HepG2 (cell line): ENCODE data around the gene DNAJB6. TPM values are rescaled to one million over a fixed set of nuclear protein-coding genes. Genes with fewer than 3 reads are reported as not detected.
A peak's percentile ranks its signal among the peaks of the same experiment; 100 is the strongest.

Source experiments
- CSRNP1 ChIP-seq: sonication (generic); formaldehyde crosslinking; IDR thresholded peaks from 2 replicates; pipeline ENCODE4 v1.8.1; 2023; ENCODE audit warnings: mild to moderate bottlenecking, missing genetic modification reagents
- DDIT3 ChIP-seq: sonication (generic); formaldehyde crosslinking; IDR thresholded peaks from 2 replicates; pipeline ENCODE4 v1.4.0; 2020; ENCODE audit warnings: mild to moderate bottlenecking, missing genetic modification reagents
- ELK4 ChIP-seq: sonication (generic); formaldehyde crosslinking; IDR thresholded peaks from 2 replicates; pipeline ENCODE4 v1.9.0; 2021; ENCODE audit warnings: missing genetic modification reagents, borderline replicate concordance
- FIP1L1 ChIP-seq: fragments of 200-400 bp; formaldehyde crosslinking; IDR thresholded peaks from 2 replicates; pipeline ENCODE4 v1.6.1; 2018; ENCODE audit warnings: low read depth, mild to moderate bottlenecking, low read length, moderate library complexity, borderline replicate concordance; ENCODE audit not compliant: insufficient read depth
- LRRFIP1 ChIP-seq: sonication (generic); formaldehyde crosslinking; conservative IDR thresholded peaks from 2 replicates; pipeline ENCODE4 v1.4.0; 2020; ENCODE audit warnings: missing genetic modification reagents
- MXD1 ChIP-seq: sonication (generic); formaldehyde crosslinking; IDR thresholded peaks from 2 replicates; pipeline ENCODE4 v1.4.0; 2020; ENCODE audit warnings: mild to moderate bottlenecking, missing genetic modification reagents
- MXD3 ChIP-seq: IDR thresholded peaks from 2 replicates; pipeline ENCODE4 v1.6.1; 2016; ENCODE audit warnings: mild to moderate bottlenecking, missing biosample characterization, missing genetic modification reagents
- MYC ChIP-seq: sonication (generic); formaldehyde crosslinking; IDR thresholded peaks from 2 replicates; pipeline ENCODE4 v1.9.0; 2021; ENCODE audit warnings: missing genetic modification reagents, borderline replicate concordance
- MZF1 ChIP-seq: sonication (generic); formaldehyde crosslinking; IDR thresholded peaks from 2 replicates; pipeline ENCODE4 v1.8.1; 2023; ENCODE audit warnings: mild to moderate bottlenecking, missing genetic modification reagents, borderline replicate concordance
- TBL1XR1 ChIP-seq: fragments of 150-350 bp; IDR thresholded peaks from 2 replicates; pipeline ENCODE4 v1.6.1; 2014; ENCODE audit warnings: borderline replicate concordance, low read length; ENCODE audit not compliant: partially characterized antibody
- ZXDC ChIP-seq: sonication (generic); formaldehyde crosslinking; IDR thresholded peaks from 2 replicates; pipeline ENCODE4 v1.5.0; 2020; ENCODE audit warnings: mild to moderate bottlenecking, missing genetic modification reagents
- polyA plus RNA-seq, 8 experiments: library from polyadenylated mRNA; depleted of rRNA in 3 of 8; stranded (reverse) in 7 of 8; unstranded in 1 of 8; fragments of >200 nt; fragmentation: Illumina TruSeq in 4 of 8; extraction: Trizol in 4 of 8; gene quantifications; 2 replicates each; pipeline versions ENCODE4 v1.2.1 to v1.2.3, GENCODE V29; 2011 to 2016; ENCODE audit warnings: low read depth in 4 of 8, missing spikeins in 1 of 8, mixed read lengths in 1 of 8; ENCODE audit not compliant: insufficient read depth in 1 of 8
- total RNA-seq, 5 experiments: library from RNA; depleted of rRNA; stranded (reverse); fragments of >200 nt; fragmentation: Illumina TruSeq; extraction: Trizol; gene quantifications; 2 replicates each; pipeline ENCODE4 v1.2.3, GENCODE V29; 2016; ENCODE audit warnings: low read depth in 1 of 5

The DNAJB6 gene
- total and polyA plus RNA-seq, 2 of the 13 experiments (the other 11 are each of a cell fraction or from before 2014, with no cell fraction given), result 29.9 to 53.9 TPM

- TF ChIP-seq MXD1 (CRISPR knock-in tag) (0 out of 2 replicates have a peak, but pooled peaks have one; percentile 30), ELK4 (no peak), MYC (peak; percentile 35; the same call in 1 of the 2 replicates), FIP1L1 (no peak), ZXDC (0 out of 2 replicates have a peak, but pooled peaks have one; percentile 32), MXD3 (CRISPR knock-in tag) (0 out of 2 replicates have a peak, but pooled peaks have one; percentile 25), TBL1XR1 (no peak), LRRFIP1 (CRISPR knock-in tag) (no peak), MZF1 (CRISPR knock-in tag) (no peak), CSRNP1 (0 out of 2 replicates have a peak, but pooled peaks have one; percentile 48), DDIT3 (CRISPR knock-in tag) (no peak)
These were observed 36.4 kb upstream of the DNAJB6 start (continued) for GRCh38 chr7:157300369-157300825.
